Activated B cell treated with CpG ODN at 0.5 μM for 24 hours (primary cell): ENCODE measurements around the gene SERPINB5. TPM values are rescaled to one million over a fixed set of nuclear protein-coding genes. Genes with fewer than 3 reads are reported as not detected.

ENCODE experiments used
- ATAC-seq: fragments of 200-7000 bp; cut with Tn5 transposase; one replicate; pipeline ENCODE4 v1.10.0; 2021; ENCODE audit warnings: low read depth, mild to moderate bottlenecking, moderate library complexity
- CTCF ChIA-PET: fragments of 350-600 bp; sonication (Branson Sonifier 250); formaldehyde crosslinking; loops from one replicate; lab custom pipeline; 2021; ENCODE audit warnings: antibody characterized with exemption; lab: Charles Lee
- POLR2A ChIA-PET: fragments of 350-600 bp; sonication (Branson Sonifier 250); formaldehyde crosslinking; loops from one replicate; lab custom pipeline; 2021; ENCODE audit warnings: antibody characterized with exemption; lab: Charles Lee
- DNase-seq: peaks from one replicate; pipeline ENCODE4 v3.0.0; 2022
- H3K27ac Mint-ChIP-seq: one replicate; pipeline ENCODE4 v1.8.0; 2020; ENCODE audit warnings: mixed read lengths
- H3K27me3 Mint-ChIP-seq: one replicate; pipeline ENCODE4 v1.8.0; 2021; ENCODE audit warnings: mixed read lengths
- H3K36me3 Mint-ChIP-seq: one replicate; pipeline ENCODE4 v1.8.0; 2021; ENCODE audit warnings: low read depth, mixed read lengths
- H3K4me1 Mint-ChIP-seq: one replicate; pipeline ENCODE4 v1.8.0; 2021; ENCODE audit warnings: mixed read lengths
- H3K4me3 Mint-ChIP-seq: one replicate; pipeline ENCODE4 v1.8.0; 2020; ENCODE audit warnings: mild to moderate bottlenecking, mixed read lengths
- H3K9me3 Mint-ChIP-seq: one replicate; pipeline ENCODE4 v1.8.0; 2020; ENCODE audit warnings: mixed read lengths
- CTCF ChIP-seq: fragments of 200-600 bp; IDR thresholded peaks from one replicate; pipeline ENCODE4 v1.8.0; 2022; ENCODE audit warnings: antibody characterized with exemption, mild to moderate bottlenecking
- intact Hi-C: fragments of 100-400 bp; cut with micrococcal nuclease; formaldehyde crosslinking; loops from one replicate; pipeline ENCODE4 v1.15.1; 2024
- total RNA-seq: library from RNA; stranded (reverse); gene quantifications from 2 replicates; pipeline ENCODE4 v1.2.3, GENCODE V29; 2022

SERPINB5 gene
- total RNA-seq, 1 donor from 2014 or later, result not detected

GRCh38 chr18:63464434-63464833 lies 12.3 kb upstream of the SERPINB5 start:
- TF ChIP-seq CTCF, result no peak
- no peak for DNase-seq
- ChIA-PET POLR2A (no interaction called here), CTCF (no interaction called here)
- H3K9me3 Mint-ChIP-seq, result no peaks in the 10 kb centered on the region
- no peaks in the 10 kb centered on the region for H3K4me1 Mint-ChIP-seq
- H3K4me3 Mint-ChIP-seq, result no peak overlapping the region
- no peak for ATAC-seq
- peaks cover 2% of the 10 kb centered on the region for H3K27me3 Mint-ChIP-seq
- H3K27ac Mint-ChIP-seq, result no peak overlapping the region
- intact Hi-C loops, result no loop called here
- H3K36me3 Mint-ChIP-seq, result no peaks in the 10 kb centered on the region

- Mint-ChIP-seq H3K4me1 (no peaks in the 10 kb centered on the region), H3K27me3 (peaks cover 1% of the 10 kb centered on the region), H3K36me3 (no peaks in the 10 kb centered on the region), H3K27ac (no peak overlapping the region), H3K4me3 (no peak overlapping the region), H3K9me3 (no peaks in the 10 kb centered on the region)
- ChIA-PET CTCF (no interaction called here), POLR2A (interaction anchor here (0.7 kb wide), 2 partner anchors 12 to 14 kb away, joined by 3 to 5 read pairs; no protein-coding TSS in a partner anchor)
- no peak for ATAC-seq
- intact Hi-C loops, result no loop called here
- DNase-seq, result no peak
- TF ChIP-seq CTCF, result no peak
Observed at GRCh38 chr18:63465059-63465458, 11.7 kb upstream of the SERPINB5 start.

GRCh38 chr18:63467699-63468098 lies 9.1 kb upstream of the SERPINB5 start:
- ATAC-seq (no peak), DNase-seq (no peak)
- Mint-ChIP-seq H3K27ac (no peak overlapping the region), H3K4me1 (no peaks in the 10 kb centered on the region), H3K9me3 (no peaks in the 10 kb centered on the region), H3K4me3 (no peak overlapping the region), H3K27me3 (peaks cover 4% of the 10 kb centered on the region), H3K36me3 (no peaks in the 10 kb centered on the region)
- ChIA-PET CTCF (no interaction called here), POLR2A (no interaction called here)
- no peak for TF ChIP-seq CTCF
- intact Hi-C loops, result no loop called here

GRCh38 chr18:63468575-63468974 lies 8.2 kb upstream of the SERPINB5 start:
- Mint-ChIP-seq H3K4me1 (no peaks in the 10 kb centered on the region), H3K4me3 (no peak overlapping the region), H3K27me3 (peaks cover 4% of the 10 kb centered on the region), H3K27ac (no peak overlapping the region), H3K36me3 (no peaks in the 10 kb centered on the region), H3K9me3 (no peaks in the 10 kb centered on the region)
- no peak for ATAC-seq
- POLR2A ChIA-PET, result no interaction called here
- DNase-seq, result no peak
- intact Hi-C loops, result no loop called here
- TF ChIP-seq CTCF, result no peak
- CTCF ChIA-PET, result no interaction called here

- no peaks in the 10 kb centered on the region for H3K36me3 Mint-ChIP-seq
- TF ChIP-seq CTCF, result no peak
- DNase-seq, result no peak
- ATAC-seq, result no peak
- ChIA-PET CTCF (no interaction called here), POLR2A (no interaction called here)
- H3K9me3 Mint-ChIP-seq, result no peaks in the 10 kb centered on the region
- peaks cover 4% of the 10 kb centered on the region for H3K27me3 Mint-ChIP-seq
- no peak overlapping the region for H3K4me3 Mint-ChIP-seq
- intact Hi-C loops, result no loop called here
- H3K4me1 Mint-ChIP-seq, result no peaks in the 10 kb centered on the region
- H3K27ac Mint-ChIP-seq, result no peak overlapping the region
Observed at GRCh38 chr18:63470751-63471150, 6.0 kb upstream of the SERPINB5 start.
